Thymus (tissue), 14 donors: ENCODE measurements around the gene OR5AP2. TPM values are rescaled to one million over a fixed set of nuclear protein-coding genes. Genes with fewer than 3 reads are reported as not detected.
"Not testable (repeated sequence)": the region's sequence is repeated elsewhere in the genome, so short reads cannot be mapped to it uniquely, and the experiment has no call there.

Experiments
- DNase-seq, 9 donors: peaks; one replicate each; pipeline ENCODE4 v3.0.0-alpha.2; 2013; ENCODE audit warnings: low spot score in 9 of 9, low read depth in 6 of 9, missing footprints in 1 of 9
- H3K27ac ChIP-seq, 2 donors: one replicate each; pipeline ENCODE4 v1.5.1; 2013; ENCODE audit warnings: control low read depth in 1 of 2, low read depth in 1 of 2, low read length in 1 of 2, mild to moderate bottlenecking in 1 of 2, moderate library complexity in 1 of 2
- H3K27me3 ChIP-seq, 2 donors: one replicate each; pipeline ENCODE4 v1.5.1; 2013; ENCODE audit warnings: low read length in 1 of 2; ENCODE audit not compliant: control insufficient read depth in 2 of 2, insufficient read depth in 1 of 2
- H3K36me3 ChIP-seq, 2 donors: one replicate each; pipeline ENCODE4 v1.5.1; 2013; ENCODE audit warnings: low read length in 1 of 2, mild to moderate bottlenecking in 1 of 2, moderate library complexity in 1 of 2; ENCODE audit not compliant: control insufficient read depth in 2 of 2, insufficient read depth in 2 of 2
- H3K4me1 ChIP-seq, 2 donors: one replicate each; pipeline ENCODE4 v1.5.1; 2013; ENCODE audit warnings: low read length in 2 of 2; ENCODE audit not compliant: control insufficient read depth in 2 of 2, insufficient read depth in 2 of 2
- H3K4me3 ChIP-seq, 2 donors: one replicate each; pipeline ENCODE4 v1.5.1; 2013; ENCODE audit warnings: low read length in 2 of 2, control low read depth in 1 of 2, mild to moderate bottlenecking in 1 of 2
- H3K9me3 ChIP-seq, 2 donors: one replicate each; pipeline ENCODE4 v1.5.1; 2013; ENCODE audit warnings: low read length in 1 of 2, mild to moderate bottlenecking in 1 of 2; ENCODE audit not compliant: control insufficient read depth in 2 of 2, insufficient read depth in 1 of 2
- WGBS: extraction: QIAGEN DNeasy Blood & Tissue Kit; methylation state at CpG from one replicate; pipeline ENCODE4 v1.1.7; 2013; 5-methylcytosine and 5-hydroxymethylcytosine counted together
- long read RNA-seq, 10 donors: transcript quantifications; one replicate each; lab custom pipeline, GENCODE V29; 2026
- polyA plus RNA-seq: library from polyadenylated mRNA; stranded (reverse); fragments of 200-250 nt; gene quantifications from one replicate; pipeline ENCODE4 v1.2.3, GENCODE V29; 2013
- total RNA-seq: library from RNA; stranded (reverse); fragments of 120-200 nt; gene quantifications from one replicate; pipeline ENCODE4 v1.2.4, GENCODE V29; 2013
- donor health status: healthy.

OR5AP2 gene
- total RNA-seq (not detected), polyA plus RNA-seq (not detected)
- long read RNA-seq, donor 1 = 0 reads
- long read RNA-seq, donor 2 = 0 reads
- long read RNA-seq, donor 3 = 0 reads
- long read RNA-seq, donor 4 = 0 reads
- long read RNA-seq, donor 5, partial matches to known transcripts = 0 of 1 reads
- long read RNA-seq, donor 5, other reads (novel, unspliced or antisense) = 0 of 1 reads
- long read RNA-seq, donor 6 = 0 reads
- long read RNA-seq, donor 7 = 0 reads
- long read RNA-seq, donor 8, partial matches to known transcripts = 0 of 1 reads
- long read RNA-seq, donor 8, other reads (novel, unspliced or antisense) = 0 of 1 reads
- long read RNA-seq, donor 9 = 0 reads
- long read RNA-seq, donor 10 = 0 reads

- DNase-seq = no peak
- no peaks in the 10 kb centered on the region for H3K9me3 ChIP-seq
- H3K36me3 ChIP-seq = no peaks in the 10 kb centered on the region
- WGBS = 90% methylated on average over 2 of the region's 2 CpGs
- H3K4me1 ChIP-seq = no peaks in the 10 kb centered on the region
- H3K27ac ChIP-seq = no peak within 1 kb of the TSS
- H3K4me3 ChIP-seq = no peak within 1 kb of the TSS
- no peaks in the 10 kb centered on the region for H3K27me3 ChIP-seq
Observed at GRCh38 chr11:56642339-56642738, at the start of gene OR5AP2. TSS of gene OR5AP2 (minus strand) at chr11:56642439. CDS start at chr11:56642439, 0 bp downstream.

- H3K4me1 ChIP-seq, H3K27ac ChIP-seq, DNase-seq, H3K9me3 ChIP-seq, H3K27me3 ChIP-seq, H3K36me3 ChIP-seq, H3K4me3 ChIP-seq: not testable (repeated sequence)
- WGBS = 93% methylated on average over 3 of the region's 3 CpGs
Observed at GRCh38 chr11:56691179-56691578, 48.9 kb upstream of the OR5AP2 start.

DNA sequence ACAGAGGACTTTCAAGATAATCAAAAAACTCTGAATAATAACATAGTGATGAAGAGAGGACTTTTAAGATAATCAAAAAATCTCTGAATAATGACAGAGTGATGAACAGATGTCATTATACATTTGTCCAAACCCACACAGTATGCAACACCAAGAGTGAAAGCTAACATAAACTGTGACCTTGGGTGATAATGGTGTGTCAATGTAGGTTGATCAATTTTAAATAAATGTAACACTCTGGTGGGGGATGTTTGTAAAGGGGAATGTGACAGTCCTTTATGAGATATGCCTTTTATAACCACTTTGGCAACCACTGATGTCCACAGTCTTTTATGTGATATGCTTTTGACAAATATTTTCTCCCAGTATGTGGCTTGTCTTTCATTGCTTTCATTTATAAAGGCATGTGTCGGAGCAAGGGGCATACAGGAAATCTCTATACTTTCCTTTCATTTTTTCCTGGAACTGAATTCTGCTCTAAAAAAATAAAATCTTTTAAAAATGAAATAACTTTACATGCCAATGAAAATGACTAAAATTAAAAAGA lies 46.4 kb upstream of the OR5AP2 start:
- WGBS = 86% methylated on average over 1 of the region's 1 CpG
- H3K36me3 ChIP-seq = no peaks in the 10 kb centered on the region
- no peak for DNase-seq
- H3K4me1 ChIP-seq = no peaks in the 10 kb centered on the region
- no peak overlapping the region for H3K4me3 ChIP-seq
- H3K27me3 ChIP-seq = no peaks in the 10 kb centered on the region
- H3K27ac ChIP-seq = no peak overlapping the region
- H3K9me3 ChIP-seq = no peaks in the 10 kb centered on the region

- no peak overlapping the region for H3K4me3 ChIP-seq
- H3K27me3 ChIP-seq = no peaks in the 10 kb centered on the region
- 93% methylated on average over 2 of the region's 2 CpGs for WGBS
- H3K27ac ChIP-seq = no peak overlapping the region
- H3K9me3 ChIP-seq = no peaks in the 10 kb centered on the region
- no peaks in the 10 kb centered on the region for H3K4me1 ChIP-seq
- DNase-seq = no peak
- H3K36me3 ChIP-seq = no peaks in the 10 kb centered on the region
Observed at GRCh38 chr11:56670984-56671383, 28.7 kb upstream of the OR5AP2 start.

GRCh38 chr11:56663386-56663785 lies 21.1 kb upstream of the OR5AP2 start, which contains the start of gene OR5AR1:
TSS of gene OR5AR1 (plus strand) at chr11:56663686. CDS start at chr11:56663686, 0 bp downstream.
- no peak within 1 kb of the TSS for H3K4me3 ChIP-seq
- H3K4me1 ChIP-seq = no peaks in the 10 kb centered on the region
- H3K27ac ChIP-seq = no peak within 1 kb of the TSS
- no peak for DNase-seq
- H3K36me3 ChIP-seq = no peaks in the 10 kb centered on the region
- WGBS = 86% methylated on average over 2 of the region's 2 CpGs
- no peaks in the 10 kb centered on the region for H3K27me3 ChIP-seq
- H3K9me3 ChIP-seq = no peaks in the 10 kb centered on the region

DNA sequence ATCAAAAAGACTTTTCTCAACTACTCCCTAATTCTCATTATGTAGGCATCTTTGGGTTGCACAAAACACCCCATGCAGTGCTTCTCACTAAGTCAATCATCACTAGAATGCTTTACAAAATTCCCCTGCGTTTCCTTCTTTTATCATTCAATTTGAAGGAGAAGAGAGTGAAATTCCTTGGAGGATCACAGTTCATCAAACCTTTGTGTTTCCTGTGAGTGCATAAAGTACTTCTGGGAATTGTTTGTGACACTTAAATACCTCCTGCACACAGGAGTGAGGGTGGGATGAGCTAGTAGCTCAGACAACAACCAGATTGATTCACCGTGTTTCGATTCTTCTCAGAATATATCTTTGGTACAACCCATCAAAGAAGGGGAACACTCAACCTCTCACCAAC lies 17.5 kb upstream of the OR5AP2 start:
- Histone ChIP-seq H3K36me3 (no peaks in the 10 kb centered on the region), H3K27me3 (no peaks in the 10 kb centered on the region), H3K9me3 (no peaks in the 10 kb centered on the region), H3K4me1 (no peaks in the 10 kb centered on the region), H3K4me3 (no peak overlapping the region), H3K27ac (no peak overlapping the region)
- 26% methylated on average over 3 of the region's 3 CpGs for WGBS
- DNase-seq = no peak

- Histone ChIP-seq H3K27ac (no peak overlapping the region), H3K4me1 (no peaks in the 10 kb centered on the region), H3K27me3 (no peaks in the 10 kb centered on the region), H3K36me3 (no peaks in the 10 kb centered on the region), H3K4me3 (no peak overlapping the region), H3K9me3 (no peaks in the 10 kb centered on the region)
- no peak for DNase-seq
- 84% methylated on average over 3 of the region's 3 CpGs for WGBS
Observed at GRCh38 chr11:56637500-56637899, 4.7 kb downstream of the OR5AP2 start.

DNA sequence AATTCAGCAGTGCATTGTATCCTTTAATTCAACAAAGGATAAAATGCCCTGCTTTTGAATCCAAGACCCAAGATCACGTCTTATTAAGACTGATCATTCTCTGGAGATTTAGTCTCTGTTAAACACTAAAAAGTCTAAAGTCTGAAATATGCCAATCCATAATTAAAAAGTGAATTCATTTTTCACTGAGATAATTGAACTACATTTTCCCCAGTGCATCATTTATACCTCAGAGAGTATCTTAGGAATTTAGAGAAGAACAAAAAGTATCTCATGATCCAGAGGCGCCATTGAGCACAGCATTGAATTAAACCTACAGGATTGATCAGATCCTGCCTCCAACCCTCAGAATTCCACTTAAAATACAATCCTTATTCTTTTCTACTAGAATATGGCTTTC lies 5.4 kb downstream of the OR5AP2 start:
- H3K4me3 ChIP-seq = no peak overlapping the region
- DNase-seq = no peak
- no peak overlapping the region for H3K27ac ChIP-seq
- no peaks in the 10 kb centered on the region for H3K36me3 ChIP-seq
- H3K9me3 ChIP-seq = no peaks in the 10 kb centered on the region
- 90% methylated on average over 2 of the region's 2 CpGs for WGBS
- no peaks in the 10 kb centered on the region for H3K4me1 ChIP-seq
- H3K27me3 ChIP-seq = no peaks in the 10 kb centered on the region

GRCh38 chr11:56632329-56632728 lies 9.9 kb downstream of the OR5AP2 start:
- Histone ChIP-seq H3K4me1 (no peaks in the 10 kb centered on the region), H3K27me3 (no peaks in the 10 kb centered on the region), H3K36me3 (no peaks in the 10 kb centered on the region), H3K9me3 (no peaks in the 10 kb centered on the region), H3K4me3 (no peak overlapping the region), H3K27ac (no peak overlapping the region)
- DNase-seq = no peak
- 88% methylated on average over 2 of the region's 2 CpGs for WGBS
